Esophagus muscularis mucosa (tissue), 3 donors: ENCODE measurements around the gene STK40.
A peak's percentile ranks its signal among the peaks of the same experiment; 100 is the strongest.

Experiments
- EP300 ChIP-seq: sonication (generic); formaldehyde crosslinking; IDR thresholded peaks from one replicate; pipeline ENCODE4 v1.6.1; 2017; ENCODE audit warnings: antibody characterized with exemption
- POLR2AphosphoS5 ChIP-seq, 2 donors: sonication (generic); formaldehyde crosslinking; IDR thresholded peaks; one replicate each; pipeline ENCODE4 v1.6.1; 2017; ENCODE audit warnings: antibody characterized with exemption in 2 of 2

DNA sequence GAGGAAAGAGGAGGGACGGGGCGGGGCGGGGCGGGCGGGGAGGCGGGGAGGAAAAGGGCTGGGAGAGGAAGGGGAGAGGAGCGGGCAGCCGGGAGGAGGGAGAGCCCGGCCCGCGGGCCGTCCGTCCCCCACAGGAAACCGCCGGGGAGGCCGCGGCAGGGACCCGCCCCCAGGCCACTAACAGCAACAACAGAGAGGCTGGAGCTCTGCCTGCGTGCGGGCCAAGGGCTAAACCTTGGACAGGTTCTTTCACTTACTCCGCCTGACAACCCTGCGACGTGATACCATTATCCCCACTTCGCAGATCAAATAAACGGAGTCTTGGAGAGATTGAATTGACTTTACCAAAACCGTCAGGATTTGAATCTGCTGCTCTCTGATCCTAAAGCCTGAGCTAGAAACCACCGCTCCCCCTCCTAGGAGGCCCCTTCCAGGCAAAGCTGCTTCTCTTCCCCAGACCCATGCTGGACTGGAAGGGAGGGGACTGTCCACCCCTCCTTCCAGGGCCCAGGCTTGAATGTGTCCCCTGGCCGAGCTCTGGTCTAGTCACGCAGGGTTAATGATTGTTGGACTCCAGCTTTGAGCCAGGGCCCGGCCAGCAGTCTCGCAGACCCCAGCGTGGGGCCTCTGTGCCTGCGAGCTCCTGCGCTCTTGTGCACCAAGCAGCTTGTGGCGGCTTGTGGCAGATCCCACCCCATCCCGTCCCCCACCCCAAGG is 61.9 kb downstream of the STK40 start, which contains the start of gene EVA1B:
- peak; percentile 39 to 57 for TF ChIP-seq POLR2AphosphoS5 (IDR thresholded peaks at IDR 0.05)
- TF ChIP-seq EP300 = no peak
